Heart left ventricle (tissue), 16 donors: ENCODE data around the gene FNDC3B. TPM values are rescaled to one million over a fixed set of nuclear protein-coding genes. Genes with fewer than 3 reads are reported as not detected.

Experiments used
- ATAC-seq, 4 donors: fragments of 200-7000 bp; cut with Tn5 transposase; one replicate each; pipeline ENCODE4 v1.9.1; 2020 to 2022; ENCODE audit warnings: moderate library complexity in 4 of 4, mild to moderate bottlenecking in 3 of 4, moderate number of reproducible peaks in 1 of 4
- DNase-seq, 5 donors: peaks; one replicate each; pipeline ENCODE4 v3.0.0-alpha.2; 2020
- H3K27ac ChIP-seq, 12 donors: fragments of 200-600 bp; sonication (generic) in 4 of 12; one replicate each; pipeline versions ENCODE4 v1.5.0 to v1.8.0; 2016 to 2022; ENCODE audit warnings: mild to moderate bottlenecking in 2 of 12
- H3K27me3 ChIP-seq, 9 donors: fragments of 200-600 bp; sonication (generic) in 2 of 9; one replicate each; pipeline versions ENCODE4 v1.5.1 to v1.8.0; 2016 to 2022; ENCODE audit warnings: mild to moderate bottlenecking in 3 of 9
- H3K36me3 ChIP-seq, 9 donors: fragments of 200-600 bp; sonication (generic) in 2 of 9; one replicate each; pipeline versions ENCODE4 v1.5.0 to v1.8.0; 2018 to 2022; ENCODE audit warnings: mild to moderate bottlenecking in 2 of 9
- H3K4me1 ChIP-seq, 12 donors: fragments of 200-600 bp; sonication (generic) in 4 of 12; one replicate each; pipeline versions ENCODE4 v1.5.0 to v1.8.0; 2016 to 2022; ENCODE audit warnings: mild to moderate bottlenecking in 3 of 12
- H3K4me3 ChIP-seq, 12 donors: fragments of 200-600 bp; sonication (generic) in 4 of 12; one replicate each; pipeline versions ENCODE4 v1.5.0 to v1.8.0; 2017 to 2022; ENCODE audit warnings: mild to moderate bottlenecking in 9 of 12, moderate library complexity in 4 of 12
- H3K9me3 ChIP-seq, 12 donors: fragments of 200-600 bp; sonication (generic) in 4 of 12; one replicate each; pipeline versions ENCODE4 v1.5.0 to v1.8.0; 2016 to 2022; ENCODE audit warnings: mild to moderate bottlenecking in 1 of 12
- POLR2A ChIP-seq, 2 donors: fragments of 450-650 bp; IDR thresholded peaks; one replicate each; pipeline ENCODE4 v1.6.1; 2017; ENCODE audit warnings: antibody characterized with exemption in 2 of 2, mild to moderate bottlenecking in 2 of 2, moderate library complexity in 2 of 2
- WGBS, 4 donors: extraction: QIAGEN DNeasy Blood & Tissue Kit in 2 of 4; methylation state at CpG; one replicate each; pipeline versions ENCODE4 v1.1.5 to v1.1.7; 2013 to 2018; 5-methylcytosine and 5-hydroxymethylcytosine counted together
- intact Hi-C, 10 donors: fragments of 100-400 bp; cut with DNase I; formaldehyde crosslinking; loops; one replicate each; pipeline versions ENCODE4 v1.11.1 to v1.14.2; 2022
- polyA plus RNA-seq, 2 donors: library from polyadenylated mRNA; stranded (reverse); fragments of 200-250 nt; gene quantifications; one replicate each; pipeline ENCODE4 v1.2.3, GENCODE V29; 2013
- total RNA-seq, 9 donors: library from RNA; depleted of rRNA in 2 of 9; stranded (reverse); fragments of >200 nt in 2 of 9; fragmentation: NEBNext Ultra II Directional in 3 of 9; extraction: Animal tissue kit (Norgen Biotek cat#: 25700) in 3 of 9; gene quantifications; one replicate each; pipeline versions ENCODE4 v1.1.0 to v1.2.4, GENCODE V29; 2016 to 2023
- TF ChIP-seq, protein P1 (sequence below), 12 donors: fragments of 200-600 bp; sonication (generic) in 4 of 12; IDR thresholded peaks; one replicate each; pipeline versions ENCODE4 v1.5.0 to v1.8.0; 2018 to 2022; ENCODE audit warnings: antibody characterized with exemption in 12 of 12, mild to moderate bottlenecking in 5 of 12
- donor health status: ischemic (EF 13 %, LVEDD 7.1; RV severe dilation, severe dysfunction).
- donor health status: healthy with polysubstance abuse.
- donor health status: DM: no; HTN: yes; CAD: no.
- donor health status: DM: no; HTN: no; CAD: no.
- donor health status: ischemic (EF 25% LVEDD 6.9; RV normal size, moderate dysfunction).
- donor health status: ischemic (EF 25% LVEDD 5.7; RV mildly dilated, moderate dysfunction).
- donor health status: healthy.
- donor health status: DM: yes; HTN: yes; CAD: no.
- donor health status: ischemic (EF 35%, LVEDD 5.7; RV mildly dilated, moderate dysfunction).
- donor health status: nonischemic (EF 11% LVEDD 7.7; RV severe dilation, severe dysfunction).
- donor health status: DM: yes; HTN: yes; CAD: no.
- donor health status: PGD.
- donor health status: ischemic (EF 29% LVEDD 5.4; RV normal size, mild dysfunction).
- donor health status: nonischemic (EF 23%, LVEDD 6.1; RV moderate dilation, normal function).

Gene FNDC3B
- total and polyA plus RNA-seq, 11 donors, result 9.4 to 113 (median 68.2) TPM

- no peak for TF ChIP-seq POLR2A (IDR thresholded peaks at IDR 0.05)
- TF ChIP-seq, protein P1, sequence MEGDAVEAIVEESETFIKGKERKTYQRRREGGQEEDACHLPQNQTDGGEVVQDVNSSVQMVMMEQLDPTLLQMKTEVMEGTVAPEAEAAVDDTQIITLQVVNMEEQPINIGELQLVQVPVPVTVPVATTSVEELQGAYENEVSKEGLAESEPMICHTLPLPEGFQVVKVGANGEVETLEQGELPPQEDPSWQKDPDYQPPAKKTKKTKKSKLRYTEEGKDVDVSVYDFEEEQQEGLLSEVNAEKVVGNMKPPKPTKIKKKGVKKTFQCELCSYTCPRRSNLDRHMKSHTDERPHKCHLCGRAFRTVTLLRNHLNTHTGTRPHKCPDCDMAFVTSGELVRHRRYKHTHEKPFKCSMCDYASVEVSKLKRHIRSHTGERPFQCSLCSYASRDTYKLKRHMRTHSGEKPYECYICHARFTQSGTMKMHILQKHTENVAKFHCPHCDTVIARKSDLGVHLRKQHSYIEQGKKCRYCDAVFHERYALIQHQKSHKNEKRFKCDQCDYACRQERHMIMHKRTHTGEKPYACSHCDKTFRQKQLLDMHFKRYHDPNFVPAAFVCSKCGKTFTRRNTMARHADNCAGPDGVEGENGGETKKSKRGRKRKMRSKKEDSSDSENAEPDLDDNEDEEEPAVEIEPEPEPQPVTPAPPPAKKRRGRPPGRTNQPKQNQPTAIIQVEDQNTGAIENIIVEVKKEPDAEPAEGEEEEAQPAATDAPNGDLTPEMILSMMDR (IDR thresholded peaks at IDR 0.05), result no peak
- 81 to 89% (median 87%) methylated on average over 3 of the region's 3 CpGs for WGBS, 4 donors
- no peak overlapping the region for H3K4me3 ChIP-seq
- ATAC-seq (no peak), DNase-seq (no peak)
- peaks cover 0 to 83% (median 68%) of the 10 kb centered on the region in 9 donors for H3K36me3 ChIP-seq
- H3K9me3 ChIP-seq, result no peaks in the 10 kb centered on the region
- H3K27ac ChIP-seq, result no peak overlapping the region
- intact Hi-C loops, result loop anchor here in 3 of 10 donors (5.0 to 10.0 kb wide), 2 partner anchors 310 to 312 kb away; no protein-coding TSS in a partner anchor
- peaks cover 0 to 46% (median 22%) of the 10 kb centered on the region in 12 donors for H3K4me1 ChIP-seq
- no peaks in the 10 kb centered on the region for H3K27me3 ChIP-seq
Observed at GRCh38 chr3:172354931-172355499, 315.6 kb downstream of the FNDC3B start.

GRCh38 chr3:172355836-172356235 is 316.5 kb downstream of the FNDC3B start:
- intact Hi-C loops, result loop anchor here in 2 of 10 donors (10.0 kb wide), 1 partner anchor 309 kb away; no protein-coding TSS in a partner anchor
- WGBS, 4 donors, result 82 to 86% (median 84%) methylated on average over 2 of the region's 2 CpGs
- no peak for TF ChIP-seq POLR2A (IDR thresholded peaks at IDR 0.05)
- TF ChIP-seq, protein P1 (IDR thresholded peaks at IDR 0.05), result no peak

DNA sequence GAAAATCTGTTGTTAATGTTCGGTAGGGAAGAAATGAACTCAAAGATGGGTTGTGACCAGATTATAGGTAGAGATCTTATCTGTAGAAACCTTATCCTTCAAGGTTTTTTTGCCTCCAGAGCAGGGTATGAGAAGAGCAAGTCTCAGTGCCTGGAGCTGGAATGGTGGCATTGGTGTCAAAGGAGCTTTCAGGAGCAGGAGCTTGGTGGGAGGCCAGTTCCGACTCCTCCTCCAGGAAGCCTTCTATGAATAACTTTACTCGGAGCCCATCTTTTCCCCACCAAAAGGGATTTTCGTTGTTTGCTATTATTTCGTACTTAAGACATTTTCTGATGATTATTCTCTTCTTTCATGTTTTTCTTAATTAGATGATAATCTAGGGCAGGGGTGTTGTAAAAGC is 317.0 kb downstream of the FNDC3B start:
- Histone ChIP-seq H3K4me3 (no peak overlapping the region), H3K9me3 (peaks cover 0 to 8% (median 0%) of the 10 kb centered on the region in 12 donors), H3K36me3 (peaks cover 0 to 77% (median 64%) of the 10 kb centered on the region in 9 donors), H3K4me1 (peaks cover 0 to 46% (median 19%) of the 10 kb centered on the region in 12 donors), H3K27me3 (no peaks in the 10 kb centered on the region), H3K27ac (no peak overlapping the region)
- intact Hi-C loops, result loop anchor here in 2 of 10 donors (10.0 kb wide), 1 partner anchor 308 kb away; no protein-coding TSS in a partner anchor
- DNase-seq (no peak), ATAC-seq (no peak)
- 87 to 96% (median 95%) methylated on average over 5 of the region's 5 CpGs for WGBS, 4 donors
- no peak for TF ChIP-seq POLR2A (IDR thresholded peaks at IDR 0.05)
- TF ChIP-seq, protein P1 (IDR thresholded peaks at IDR 0.05), result no peak

More at GRCh38 chr3:172355836-172356235, 316.5 kb downstream of the FNDC3B start:
- no peak overlapping the region for H3K4me3 ChIP-seq
- DNase-seq (no peak), ATAC-seq (peak in 3 of 4 donors; percentile 62 to 63 (median 63))
- H3K36me3 ChIP-seq, result peaks cover 0 to 77% (median 63%) of the 10 kb centered on the region in 9 donors
- peaks cover 0 to 4% (median 0%) of the 10 kb centered on the region in 12 donors for H3K9me3 ChIP-seq
- H3K27ac ChIP-seq, result peak overlapping the region in 1 of 12 donors; percentile 2
- H3K4me1 ChIP-seq, result peaks cover 0 to 46% (median 20%) of the 10 kb centered on the region in 12 donors
- H3K27me3 ChIP-seq, result no peaks in the 10 kb centered on the region
